GM23338 (cell line): ENCODE measurements around the gene LGALS7.

ENCODE experiments used
- CREB1 ChIP-seq: fragments of 250-450 bp; sonication (Bioruptor Pico); IDR thresholded peaks from 2 replicates; pipeline ENCODE4 v1.5.0; 2020; ENCODE audit warnings: low read depth, mild to moderate bottlenecking, moderate library complexity
- CTCF ChIP-seq, 2 experiments: fragments of 200-600 bp in 1 of 2; sonication (generic) in 1 of 2; conservative IDR thresholded peaks; 2 replicates each; pipeline versions ENCODE4 v1.5.1 to v1.6.1; 2016 to 2017; ENCODE audit warnings: antibody characterized with exemption in 2 of 2, low read depth in 2 of 2, mild to moderate bottlenecking in 2 of 2, moderate library complexity in 1 of 2
- POLR2AphosphoS5 ChIP-seq: IDR thresholded peaks from 2 replicates; pipeline ENCODE4 v1.6.1; 2016; ENCODE audit warnings: antibody characterized with exemption, low read depth
- STAT1 ChIP-seq: IDR thresholded peaks from one replicate; pipeline ENCODE4 v1.6.1; 2016; ENCODE audit warnings: antibody characterized with exemption; ENCODE audit not compliant: unreplicated experiment

- TF ChIP-seq CTCF (conservative IDR thresholded peaks at IDR 0.05; ENCODE audit: low read depth in 2 of 2) (no peak), STAT1 (no peak), POLR2AphosphoS5 (no peak), CREB1 (CRISPR knock-in tag) (no peak)
These were observed 37.3 kb downstream of the LGALS7 start for GRCh38 chr19:38736036-38736412.
